Karpas-422 (cell line): ENCODE data around the gene FXYD3. TPM values are rescaled to one million over a fixed set of nuclear protein-coding genes. Genes with fewer than 3 reads are reported as not detected.
A peak's percentile ranks its signal among the peaks of the same experiment; 100 is the strongest.
"Not testable (repeated sequence)": the region's sequence is repeated elsewhere in the genome, so short reads cannot be mapped to it uniquely, and the experiment has no call there.

Experiments used
- DNase-seq: peaks from one replicate; pipeline ENCODE4 v3.0.0-alpha.2; 2015
- H2AFZ ChIP-seq: fragments of 200-600 bp; sonication (generic); 2 replicates; pipeline ENCODE4 v1.6.1; 2014; ENCODE audit warnings: antibody characterized with exemption, low read length, mixed read lengths
- H3K27ac ChIP-seq: fragments of 200-600 bp; sonication (generic); 2 replicates; pipeline ENCODE4 v1.5.1; 2014; ENCODE audit warnings: mild to moderate bottlenecking, low read length, moderate library complexity
- H3K27me3 ChIP-seq: fragments of 200-600 bp; sonication (generic); 2 replicates; pipeline ENCODE4 v1.6.1; 2014; ENCODE audit warnings: low read length, mixed read lengths
- H3K36me3 ChIP-seq: fragments of 200-600 bp; sonication (generic); 2 replicates; pipeline ENCODE4 v1.6.1; 2014; ENCODE audit warnings: low read length, mixed read lengths; ENCODE audit not compliant: insufficient read depth
- H3K4me1 ChIP-seq: fragments of 200-600 bp; sonication (generic); 2 replicates; pipeline ENCODE4 v1.6.1; 2014; ENCODE audit warnings: mild to moderate bottlenecking, low read length, mixed read lengths
- H3K4me2 ChIP-seq: fragments of 200-600 bp; sonication (generic); 2 replicates; pipeline ENCODE4 v1.6.1; 2014; ENCODE audit warnings: low read length, low read depth, mild to moderate bottlenecking; ENCODE audit not compliant: poor library complexity, severe bottlenecking
- H3K4me3 ChIP-seq: fragments of 200-600 bp; sonication (generic); 2 replicates; pipeline ENCODE4 v1.5.1; 2014; ENCODE audit warnings: mild to moderate bottlenecking, antibody characterized with exemption, low read length, mixed read lengths
- H3K79me2 ChIP-seq: fragments of 200-600 bp; sonication (generic); 2 replicates; pipeline ENCODE4 v1.6.1; 2014; ENCODE audit warnings: mild to moderate bottlenecking, low read length, mixed read lengths
- H3K9ac ChIP-seq: fragments of 200-600 bp; sonication (generic); 2 replicates; pipeline ENCODE4 v1.6.0; 2014; ENCODE audit warnings: low read length
- H3K9me2 ChIP-seq: fragments of 200-600 bp; sonication (generic), shearing (Covaris generic); replicated peaks from 2 replicates; pipeline ENCODE4 v1.6.0; 2014; ENCODE audit warnings: mild to moderate bottlenecking, low read length, moderate library complexity; ENCODE audit not compliant: insufficient read depth
- H3K9me3 ChIP-seq: fragments of 300-700, 200-600 bp; sonication (generic); 2 replicates; pipeline ENCODE4 v1.6.1; 2014; ENCODE audit warnings: low read length, mixed read lengths
- H4K20me1 ChIP-seq: fragments of 200-600 bp; sonication (generic); 2 replicates; pipeline ENCODE4 v1.6.1; 2014; ENCODE audit warnings: mild to moderate bottlenecking, antibody characterized with exemption, low read length, low read depth; ENCODE audit not compliant: insufficient read depth
- total RNA-seq: library from RNA; depleted of rRNA; stranded (reverse); fragments of >200 nt; shearing (Covaris generic); gene quantifications from 2 replicates; pipeline ENCODE4 v1.2.3, GENCODE V29; 2014; ENCODE audit warnings: low replicate concordance

FXYD3 gene
- total RNA-seq, 1 experiment from 2014 or later = not detected

- Histone ChIP-seq H3K27ac (no peak overlapping the region), H3K79me2 (no peaks in the 10 kb centered on the region), H4K20me1 (no peaks in the 10 kb centered on the region), H3K36me3 (no peaks in the 10 kb centered on the region), H3K27me3 (no peaks in the 10 kb centered on the region), H3K4me3 (no peak overlapping the region), H3K9ac (no peak overlapping the region), H3K9me3 (no peaks in the 10 kb centered on the region), H3K9me2 (no peaks in the 10 kb centered on the region), H3K4me2 (no peak overlapping the region), H3K4me1 (peaks cover 7% of the 10 kb centered on the region), H2AFZ (no peak overlapping the region)
- peak; percentile 60 for DNase-seq
Measured at GRCh38 chr19:35099155-35099896, 16.3 kb upstream of the FXYD3 start.

- Histone ChIP-seq H3K9me3 (no peaks in the 10 kb centered on the region), H3K9me2 (no peaks in the 10 kb centered on the region), H3K9ac (no peak overlapping the region), H3K4me2 (no peak overlapping the region), H3K27me3 (no peaks in the 10 kb centered on the region), H3K36me3 (no peaks in the 10 kb centered on the region), H3K27ac (no peak overlapping the region), H4K20me1 (no peaks in the 10 kb centered on the region), H3K4me3 (no peak overlapping the region), H3K79me2 (no peaks in the 10 kb centered on the region), H3K4me1 (peaks cover 7% of the 10 kb centered on the region), H2AFZ (no peak overlapping the region)
- no peak for DNase-seq
Measured at GRCh38 chr19:35099897-35100275, 15.7 kb upstream of the FXYD3 start.

GRCh38 chr19:35100588-35101533 is 14.8 kb upstream of the FXYD3 start:
- no peak overlapping the region for H3K27ac ChIP-seq
- no peaks in the 10 kb centered on the region for H3K9me2 ChIP-seq
- H3K4me3 ChIP-seq = no peak overlapping the region
- no peaks in the 10 kb centered on the region for H3K36me3 ChIP-seq
- H4K20me1 ChIP-seq = no peaks in the 10 kb centered on the region
- H3K9me3 ChIP-seq = no peaks in the 10 kb centered on the region
- H3K4me2 ChIP-seq = no peak overlapping the region
- H3K4me1 ChIP-seq = peaks cover 7% of the 10 kb centered on the region
- no peaks in the 10 kb centered on the region for H3K27me3 ChIP-seq
- H3K79me2 ChIP-seq = no peaks in the 10 kb centered on the region
- no peak for DNase-seq
- H2AFZ ChIP-seq = no peak overlapping the region
- H3K9ac ChIP-seq = no peak overlapping the region

- H3K27ac ChIP-seq, H2AFZ ChIP-seq, H3K9ac ChIP-seq, H3K9me3 ChIP-seq, DNase-seq, H3K9me2 ChIP-seq, H3K27me3 ChIP-seq, H3K79me2 ChIP-seq, H3K36me3 ChIP-seq, H3K4me3 ChIP-seq, H3K4me2 ChIP-seq, H4K20me1 ChIP-seq, H3K4me1 ChIP-seq: not testable (repeated sequence)
Measured at GRCh38 chr19:35101949-35102348, 13.7 kb upstream of the FXYD3 start.

- H2AFZ ChIP-seq, H3K36me3 ChIP-seq, H4K20me1 ChIP-seq, H3K4me3 ChIP-seq, H3K9me2 ChIP-seq, H3K79me2 ChIP-seq, H3K4me1 ChIP-seq, H3K9ac ChIP-seq, DNase-seq, H3K27me3 ChIP-seq, H3K4me2 ChIP-seq, H3K27ac ChIP-seq, H3K9me3 ChIP-seq: not testable (repeated sequence)
Measured at GRCh38 chr19:35103614-35104013, 12.0 kb upstream of the FXYD3 start.

GRCh38 chr19:35104361-35104760 is 11.3 kb upstream of the FXYD3 start:
- Histone ChIP-seq H3K4me3 (no peak overlapping the region), H3K9ac (no peak overlapping the region), H3K9me2 (no peaks in the 10 kb centered on the region), H3K36me3 (no peaks in the 10 kb centered on the region), H3K4me2 (no peak overlapping the region), H3K4me1 (peaks cover 4% of the 10 kb centered on the region), H3K9me3 (no peaks in the 10 kb centered on the region), H4K20me1 (no peaks in the 10 kb centered on the region), H3K27me3 (no peaks in the 10 kb centered on the region), H2AFZ (no peak overlapping the region), H3K79me2 (no peaks in the 10 kb centered on the region), H3K27ac (no peak overlapping the region)
- no peak for DNase-seq

- H3K9me2 ChIP-seq = no peaks in the 10 kb centered on the region
- no peaks in the 10 kb centered on the region for H3K36me3 ChIP-seq
- DNase-seq = no peak
- H3K27me3 ChIP-seq = no peaks in the 10 kb centered on the region
- no peaks in the 10 kb centered on the region for H3K4me1 ChIP-seq
- H3K79me2 ChIP-seq = no peaks in the 10 kb centered on the region
- H3K9ac ChIP-seq = no peak overlapping the region
- no peaks in the 10 kb centered on the region for H4K20me1 ChIP-seq
- H2AFZ ChIP-seq = no peak overlapping the region
- H3K4me2 ChIP-seq = no peak overlapping the region
- no peak overlapping the region for H3K27ac ChIP-seq
- H3K4me3 ChIP-seq = no peak overlapping the region
- no peaks in the 10 kb centered on the region for H3K9me3 ChIP-seq
Measured at GRCh38 chr19:35105047-35105410, 10.6 kb upstream of the FXYD3 start.

- Histone ChIP-seq H3K9me2 (no peaks in the 10 kb centered on the region), H3K36me3 (no peaks in the 10 kb centered on the region), H3K9ac (no peak overlapping the region), H3K4me2 (no peak overlapping the region), H3K79me2 (no peaks in the 10 kb centered on the region), H4K20me1 (no peaks in the 10 kb centered on the region), H3K27me3 (no peaks in the 10 kb centered on the region), H3K9me3 (no peaks in the 10 kb centered on the region), H2AFZ (no peak overlapping the region), H3K4me3 (no peak overlapping the region), H3K4me1 (no peaks in the 10 kb centered on the region), H3K27ac (no peak overlapping the region)
- no peak for DNase-seq
Measured at GRCh38 chr19:35105411-35106290, 10.0 kb upstream of the FXYD3 start.
